Trophoblast cell (in vitro differentiated cells and primary cell): Measurements from ENCODE around the gene CEACAM8.

ENCODE experiments used
- DNase-seq, 2 donors: peaks; one replicate each; pipeline ENCODE4 v3.0.0-alpha.2; 2016
- H2AFZ ChIP-seq: 2 replicates; pipeline ENCODE4 v1.6.1; 2013; ENCODE audit warnings: low read length, moderate library complexity, mild to moderate bottlenecking; ENCODE audit not compliant: insufficient read depth, poor library complexity
- H2AK5ac ChIP-seq: 2 replicates; pipeline ENCODE4 v1.6.1; 2013; ENCODE audit warnings: mild to moderate bottlenecking, low read length
- H2BK120ac ChIP-seq: 2 replicates; pipeline ENCODE4 v1.6.1; 2013; ENCODE audit warnings: low read length, mild to moderate bottlenecking, moderate library complexity; ENCODE audit not compliant: insufficient read depth, poor library complexity
- H2BK12ac ChIP-seq: 2 replicates; pipeline ENCODE4 v1.6.1; 2013; ENCODE audit warnings: mild to moderate bottlenecking, low read length, moderate library complexity
- H2BK5ac ChIP-seq: 2 replicates; pipeline ENCODE4 v1.6.1; 2013; ENCODE audit warnings: low read length, low read depth, moderate library complexity, mild to moderate bottlenecking; ENCODE audit not compliant: poor library complexity
- H3K14ac ChIP-seq: 2 replicates; pipeline ENCODE4 v1.6.1; 2013; ENCODE audit warnings: mild to moderate bottlenecking, low read length
- H3K18ac ChIP-seq: 2 replicates; pipeline ENCODE4 v1.6.1; 2013; ENCODE audit warnings: mild to moderate bottlenecking, low read length
- H3K23ac ChIP-seq: 2 replicates; pipeline ENCODE4 v1.6.1; 2013; ENCODE audit warnings: low read length
- H3K27ac ChIP-seq: 2 replicates; pipeline ENCODE4 v1.5.1; 2013; ENCODE audit warnings: low read depth, mild to moderate bottlenecking, inconsistent platforms, low read length, moderate library complexity
- H3K27me3 ChIP-seq: 2 replicates; pipeline ENCODE4 v1.6.1; 2013; ENCODE audit warnings: inconsistent platforms, mild to moderate bottlenecking, low read length, moderate library complexity; ENCODE audit not compliant: insufficient read depth
- H3K36me3 ChIP-seq, 2 experiments: 1 replicate in 1 of 2; 2 replicates in 1 of 2; pipeline ENCODE4 v1.6.1; 2013; ENCODE audit warnings: low read length in 2 of 2, mild to moderate bottlenecking in 2 of 2, moderate library complexity in 1 of 2; ENCODE audit not compliant: insufficient read depth in 2 of 2, control insufficient read depth in 1 of 2
- H3K4ac ChIP-seq: 2 replicates; pipeline ENCODE4 v1.6.1; 2013; ENCODE audit warnings: low read depth, mild to moderate bottlenecking, low read length, moderate library complexity
- H3K4me1 ChIP-seq, 2 experiments: 1 replicate in 1 of 2; 2 replicates in 1 of 2; pipeline ENCODE4 v1.6.1; 2013; ENCODE audit warnings: low read length in 2 of 2, mild to moderate bottlenecking in 2 of 2, moderate library complexity in 1 of 2; ENCODE audit not compliant: insufficient read depth in 2 of 2, control insufficient read depth in 1 of 2
- H3K4me2 ChIP-seq: 2 replicates; pipeline ENCODE4 v1.6.1; 2013; ENCODE audit warnings: inconsistent platforms, mild to moderate bottlenecking, low read length, moderate library complexity
- H3K4me3 ChIP-seq: 2 replicates; pipeline ENCODE4 v1.5.1; 2013; ENCODE audit warnings: mild to moderate bottlenecking, low read depth, low read length, inconsistent platforms
- H3K79me1 ChIP-seq: one replicate; pipeline ENCODE4 v1.6.1; 2013; ENCODE audit warnings: low read length
- H3K79me2 ChIP-seq: 2 replicates; pipeline ENCODE4 v1.6.1; 2013; ENCODE audit warnings: low read length, mild to moderate bottlenecking; ENCODE audit not compliant: control insufficient read depth, insufficient read depth, poor library complexity
- H3K9ac ChIP-seq: 2 replicates; pipeline ENCODE4 v1.6.1; 2013; ENCODE audit warnings: mild to moderate bottlenecking, low read length
- H3K9me3 ChIP-seq: 2 replicates; pipeline ENCODE4 v1.6.1; 2013; ENCODE audit warnings: low read depth, mild to moderate bottlenecking, control low read depth, inconsistent platforms, low read length; ENCODE audit not compliant: insufficient read depth
- H4K12ac ChIP-seq: 2 replicates; pipeline ENCODE4 v1.6.1; 2013; ENCODE audit warnings: low read depth, mild to moderate bottlenecking, low read length, moderate library complexity
- H4K8ac ChIP-seq: 2 replicates; pipeline ENCODE4 v1.6.1; 2013; ENCODE audit warnings: low read depth, mild to moderate bottlenecking, low read length, moderate library complexity
- H4K91ac ChIP-seq: one replicate; pipeline ENCODE4 v1.6.1; 2013; ENCODE audit warnings: low read depth, mild to moderate bottlenecking, low read length, moderate library complexity
- WGBS: extraction: QIAGEN DNeasy Blood & Tissue Kit; methylation state at CpG from one replicate; pipeline ENCODE4 v1.1.7; 2013; ENCODE audit warnings: missing lambda C conversion rate; ENCODE audit not compliant: insufficient read length, insufficient coverage; ENCODE audit errors: extremely low coverage; 5-methylcytosine and 5-hydroxymethylcytosine counted together

Gene CEACAM8

GRCh38 chr19:42629191-42629590 is 34.5 kb upstream of the CEACAM8 start:
- Histone ChIP-seq H3K27me3 (no peaks in the 10 kb centered on the region), H4K12ac (no peak overlapping the region), H3K9me3 (peaks cover 60% of the 10 kb centered on the region), H2BK120ac (no peak overlapping the region), H3K18ac (no peak overlapping the region), H2AFZ (no peak overlapping the region), H2AK5ac (no peak overlapping the region), H3K4me1 (no peaks in the 10 kb centered on the region), H3K79me1 (no peaks in the 10 kb centered on the region), H3K23ac (no peak overlapping the region), H3K4ac (no peak overlapping the region), H3K9ac (no peak overlapping the region), H4K8ac (no peak overlapping the region), H2BK5ac (no peak overlapping the region), H3K4me2 (no peak overlapping the region), H3K79me2 (no peaks in the 10 kb centered on the region), H2BK12ac (no peak overlapping the region), H4K91ac (no peak overlapping the region), H3K14ac (no peak overlapping the region), H3K36me3 (no peaks in the 10 kb centered on the region), H3K27ac (no peak overlapping the region), H3K4me3 (no peak overlapping the region)
- DNase-seq = no peak

DNA sequence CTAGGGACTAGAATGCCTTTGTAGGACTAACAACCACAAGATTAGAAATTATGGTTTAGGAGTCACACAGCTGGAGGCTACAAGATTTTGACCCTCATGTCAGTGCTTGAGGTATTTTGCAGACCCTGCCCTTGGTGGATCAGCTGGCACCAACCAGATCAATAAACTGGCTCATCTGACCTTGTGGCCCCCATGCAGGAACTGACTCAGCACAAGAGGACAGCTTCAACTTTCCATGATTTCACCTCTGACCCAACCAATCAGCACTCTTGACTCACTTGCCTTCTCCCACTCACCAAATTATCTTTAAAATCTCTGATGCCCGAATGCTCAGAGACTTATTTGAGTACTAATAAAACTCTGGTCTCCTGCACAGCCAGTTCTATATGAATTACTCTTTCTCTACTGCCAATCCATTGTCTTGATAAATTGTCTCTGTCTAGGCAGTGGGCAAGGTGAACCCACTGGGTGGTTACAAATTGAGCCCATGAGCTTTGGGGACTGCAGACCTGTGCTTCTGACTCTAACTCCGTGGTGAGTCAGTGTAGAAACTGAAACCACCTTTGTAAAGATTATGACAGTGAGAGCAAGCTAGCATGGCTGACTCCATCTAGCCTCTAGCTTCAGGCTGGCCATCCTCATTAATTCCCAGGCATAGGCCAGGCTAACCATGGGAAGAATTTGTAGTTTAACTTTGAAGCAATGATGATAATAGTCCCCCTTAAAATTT is 33.9 kb upstream of the CEACAM8 start:
- no peak overlapping the region for H2AFZ ChIP-seq
- H3K4me3 ChIP-seq = no peak overlapping the region
- H3K79me2 ChIP-seq = no peaks in the 10 kb centered on the region
- no peak overlapping the region for H2AK5ac ChIP-seq
- no peak overlapping the region for H2BK12ac ChIP-seq
- no peaks in the 10 kb centered on the region for H3K79me1 ChIP-seq
- no peak overlapping the region for H4K91ac ChIP-seq
- H3K4me2 ChIP-seq = no peak overlapping the region
- H2BK5ac ChIP-seq = no peak overlapping the region
- H4K12ac ChIP-seq = no peak overlapping the region
- H4K8ac ChIP-seq = no peak overlapping the region
- H3K27me3 ChIP-seq = no peaks in the 10 kb centered on the region
- H3K4me1 ChIP-seq = no peaks in the 10 kb centered on the region
- H3K14ac ChIP-seq = no peak overlapping the region
- no peak overlapping the region for H3K23ac ChIP-seq
- WGBS = no CpG with 5 or more reads among the region's 2 CpGs
- H3K27ac ChIP-seq = no peak overlapping the region
- DNase-seq = no peak
- no peak overlapping the region for H3K9ac ChIP-seq
- H3K4ac ChIP-seq = no peak overlapping the region
- H3K18ac ChIP-seq = no peak overlapping the region
- H2BK120ac ChIP-seq = no peak overlapping the region
- no peaks in the 10 kb centered on the region for H3K36me3 ChIP-seq
- peaks cover 55% of the 10 kb centered on the region for H3K9me3 ChIP-seq

GRCh38 chr19:42627916-42628315 is 33.2 kb upstream of the CEACAM8 start:
- Histone ChIP-seq H2AFZ (no peak overlapping the region), H3K4me1 (no peaks in the 10 kb centered on the region), H2BK120ac (no peak overlapping the region), H3K9ac (no peak overlapping the region), H3K4ac (no peak overlapping the region), H3K4me3 (no peak overlapping the region), H2BK12ac (no peak overlapping the region), H4K12ac (no peak overlapping the region), H4K91ac (no peak overlapping the region), H2AK5ac (no peak overlapping the region), H3K9me3 (peaks cover 48% of the 10 kb centered on the region), H4K8ac (no peak overlapping the region), H3K18ac (no peak overlapping the region), H3K27me3 (no peaks in the 10 kb centered on the region), H2BK5ac (no peak overlapping the region), H3K79me2 (no peaks in the 10 kb centered on the region), H3K4me2 (no peak overlapping the region), H3K14ac (no peak overlapping the region), H3K27ac (no peak overlapping the region), H3K23ac (no peak overlapping the region), H3K79me1 (no peaks in the 10 kb centered on the region), H3K36me3 (no peaks in the 10 kb centered on the region)
- no CpG with 5 or more reads among the region's 2 CpGs for WGBS
- no peak for DNase-seq

DNA sequence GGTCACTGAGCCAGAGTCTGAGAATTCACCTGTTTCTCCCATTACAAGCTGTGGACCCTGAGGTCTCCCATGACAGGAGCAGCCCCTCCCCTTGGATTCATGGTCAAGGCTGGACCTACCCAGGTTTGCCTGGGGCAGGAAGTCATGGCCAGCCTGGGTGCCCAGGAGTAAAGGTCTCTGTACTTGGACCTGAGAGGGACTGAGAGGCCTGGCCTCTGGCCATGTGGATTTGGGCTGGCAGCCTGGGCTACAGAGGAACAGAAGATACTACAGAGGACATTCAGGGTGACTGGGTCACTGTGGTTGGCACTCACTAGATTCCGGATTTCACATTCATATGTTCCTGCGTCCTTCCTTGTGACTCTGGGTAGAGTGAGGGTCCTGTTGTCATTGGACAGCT is 31.5 kb upstream of the CEACAM8 start:
- H3K27me3 ChIP-seq = no peaks in the 10 kb centered on the region
- H3K4ac ChIP-seq = no peak overlapping the region
- H2BK12ac ChIP-seq = no peak overlapping the region
- H4K8ac ChIP-seq = no peak overlapping the region
- no peak overlapping the region for H2AK5ac ChIP-seq
- H3K27ac ChIP-seq = no peak overlapping the region
- no CpG with 5 or more reads among the region's 2 CpGs for WGBS
- no peak overlapping the region for H3K18ac ChIP-seq
- H2BK5ac ChIP-seq = no peak overlapping the region
- no peak overlapping the region for H3K4me3 ChIP-seq
- no peak overlapping the region for H2BK120ac ChIP-seq
- H3K9me3 ChIP-seq = peaks cover 34% of the 10 kb centered on the region
- no peaks in the 10 kb centered on the region for H3K79me2 ChIP-seq
- H2AFZ ChIP-seq = no peak overlapping the region
- no peak overlapping the region for H3K14ac ChIP-seq
- H3K79me1 ChIP-seq = no peaks in the 10 kb centered on the region
- no peak overlapping the region for H3K23ac ChIP-seq
- H3K36me3 ChIP-seq = no peaks in the 10 kb centered on the region
- H3K9ac ChIP-seq = no peak overlapping the region
- H3K4me2 ChIP-seq = no peak overlapping the region
- no peak overlapping the region for H4K91ac ChIP-seq
- H4K12ac ChIP-seq = no peak overlapping the region
- H3K4me1 ChIP-seq = no peaks in the 10 kb centered on the region
- DNase-seq = no peak
